ENCODE data around the gene KIF20B. TPM values are rescaled to one million over a fixed set of nuclear protein-coding genes. Genes with fewer than 3 reads are reported as not detected.

Gene KIF20B, protein sequence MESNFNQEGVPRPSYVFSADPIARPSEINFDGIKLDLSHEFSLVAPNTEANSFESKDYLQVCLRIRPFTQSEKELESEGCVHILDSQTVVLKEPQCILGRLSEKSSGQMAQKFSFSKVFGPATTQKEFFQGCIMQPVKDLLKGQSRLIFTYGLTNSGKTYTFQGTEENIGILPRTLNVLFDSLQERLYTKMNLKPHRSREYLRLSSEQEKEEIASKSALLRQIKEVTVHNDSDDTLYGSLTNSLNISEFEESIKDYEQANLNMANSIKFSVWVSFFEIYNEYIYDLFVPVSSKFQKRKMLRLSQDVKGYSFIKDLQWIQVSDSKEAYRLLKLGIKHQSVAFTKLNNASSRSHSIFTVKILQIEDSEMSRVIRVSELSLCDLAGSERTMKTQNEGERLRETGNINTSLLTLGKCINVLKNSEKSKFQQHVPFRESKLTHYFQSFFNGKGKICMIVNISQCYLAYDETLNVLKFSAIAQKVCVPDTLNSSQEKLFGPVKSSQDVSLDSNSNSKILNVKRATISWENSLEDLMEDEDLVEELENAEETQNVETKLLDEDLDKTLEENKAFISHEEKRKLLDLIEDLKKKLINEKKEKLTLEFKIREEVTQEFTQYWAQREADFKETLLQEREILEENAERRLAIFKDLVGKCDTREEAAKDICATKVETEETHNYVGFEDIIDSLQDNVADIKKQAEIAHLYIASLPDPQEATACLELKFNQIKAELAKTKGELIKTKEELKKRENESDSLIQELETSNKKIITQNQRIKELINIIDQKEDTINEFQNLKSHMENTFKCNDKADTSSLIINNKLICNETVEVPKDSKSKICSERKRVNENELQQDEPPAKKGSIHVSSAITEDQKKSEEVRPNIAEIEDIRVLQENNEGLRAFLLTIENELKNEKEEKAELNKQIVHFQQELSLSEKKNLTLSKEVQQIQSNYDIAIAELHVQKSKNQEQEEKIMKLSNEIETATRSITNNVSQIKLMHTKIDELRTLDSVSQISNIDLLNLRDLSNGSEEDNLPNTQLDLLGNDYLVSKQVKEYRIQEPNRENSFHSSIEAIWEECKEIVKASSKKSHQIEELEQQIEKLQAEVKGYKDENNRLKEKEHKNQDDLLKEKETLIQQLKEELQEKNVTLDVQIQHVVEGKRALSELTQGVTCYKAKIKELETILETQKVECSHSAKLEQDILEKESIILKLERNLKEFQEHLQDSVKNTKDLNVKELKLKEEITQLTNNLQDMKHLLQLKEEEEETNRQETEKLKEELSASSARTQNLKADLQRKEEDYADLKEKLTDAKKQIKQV (N-terminal part only)
- 14.7 and 21.7 TPM in 2 replicates for total RNA-seq

DNA sequence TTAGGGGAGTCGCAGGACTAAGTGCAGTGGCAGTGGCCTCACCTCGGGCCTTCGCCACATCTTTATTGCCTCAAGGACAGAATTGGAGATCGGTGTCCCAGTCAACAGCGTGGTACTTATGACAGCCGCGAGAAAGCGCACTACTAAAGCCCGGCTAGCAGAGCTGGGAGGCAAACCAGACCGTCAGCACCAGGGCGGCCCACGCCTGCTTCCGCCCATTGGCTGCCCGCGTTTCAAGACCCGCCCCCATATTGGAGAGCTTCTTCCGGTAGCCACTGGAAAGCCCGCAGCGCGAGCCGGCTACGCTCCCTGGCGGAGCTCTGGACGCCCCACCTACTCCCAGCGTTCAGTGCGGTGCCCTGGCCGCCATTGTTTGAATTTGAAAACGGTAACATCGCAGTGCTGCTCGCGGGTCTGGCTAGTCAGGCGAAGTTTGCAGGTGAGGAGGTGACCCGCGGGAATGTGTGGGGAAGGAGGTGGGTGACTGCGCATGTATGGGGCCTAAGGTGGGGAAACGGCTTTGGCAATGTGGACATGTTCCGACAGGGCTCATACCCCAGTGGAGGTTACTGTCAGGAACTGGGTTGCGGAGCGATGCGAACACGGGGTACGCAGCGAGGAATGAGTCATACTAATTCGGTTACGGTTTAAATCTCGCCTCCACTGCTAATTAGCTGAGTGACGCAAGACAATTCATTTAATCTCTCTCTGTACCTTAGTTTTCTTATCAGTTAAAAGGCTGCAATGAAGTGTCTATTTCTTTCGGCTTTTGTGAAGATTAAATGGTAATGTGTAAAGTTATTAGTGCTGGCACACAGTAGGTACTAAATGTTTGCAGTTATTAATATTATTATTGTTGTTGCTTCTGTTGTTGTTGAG is at the start of gene KIF20B:
KIF20B (plus strand) TSS at position 349 of the 879 bp plus-strand sequence. CDS start 3,705 bp downstream, outside the sequence.

Other genes with a start within 250 kb of the KIF20B start
- gene SLC16A12, start 166.0 kb upstream of the KIF20B start, total RNA-seq = 3.6 and 3.9 TPM in 2 replicates
- 5.2 and 6.1 TPM in 2 replicates for gene PANK1, start 56.3 kb upstream of the KIF20B start, total RNA-seq

Data from bronchus fibroblast of lung (primary cell).